ENCODE measurements around the gene PHLDA3.

DNA sequence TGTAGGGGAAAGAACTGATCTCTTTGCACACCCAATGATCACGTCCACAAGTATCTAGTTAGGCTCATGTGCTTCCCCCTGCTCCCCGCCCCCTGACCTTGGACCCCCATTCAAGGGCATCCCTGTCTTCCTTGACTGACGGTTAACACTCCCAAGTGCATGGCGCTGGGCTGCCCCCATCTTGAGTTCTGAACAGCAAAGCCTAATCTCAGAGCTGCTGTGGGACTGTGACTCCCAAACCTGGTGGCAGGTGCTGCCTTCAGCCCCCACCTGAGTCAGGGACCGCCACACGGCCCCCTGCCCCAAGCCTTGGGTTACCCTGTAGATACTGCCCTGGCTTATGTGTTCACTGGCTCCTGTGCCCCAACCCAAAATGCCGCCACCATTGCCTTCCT, 48.4 kb downstream of the PHLDA3 start:
- TF ChIP-seq, protein P1, sequence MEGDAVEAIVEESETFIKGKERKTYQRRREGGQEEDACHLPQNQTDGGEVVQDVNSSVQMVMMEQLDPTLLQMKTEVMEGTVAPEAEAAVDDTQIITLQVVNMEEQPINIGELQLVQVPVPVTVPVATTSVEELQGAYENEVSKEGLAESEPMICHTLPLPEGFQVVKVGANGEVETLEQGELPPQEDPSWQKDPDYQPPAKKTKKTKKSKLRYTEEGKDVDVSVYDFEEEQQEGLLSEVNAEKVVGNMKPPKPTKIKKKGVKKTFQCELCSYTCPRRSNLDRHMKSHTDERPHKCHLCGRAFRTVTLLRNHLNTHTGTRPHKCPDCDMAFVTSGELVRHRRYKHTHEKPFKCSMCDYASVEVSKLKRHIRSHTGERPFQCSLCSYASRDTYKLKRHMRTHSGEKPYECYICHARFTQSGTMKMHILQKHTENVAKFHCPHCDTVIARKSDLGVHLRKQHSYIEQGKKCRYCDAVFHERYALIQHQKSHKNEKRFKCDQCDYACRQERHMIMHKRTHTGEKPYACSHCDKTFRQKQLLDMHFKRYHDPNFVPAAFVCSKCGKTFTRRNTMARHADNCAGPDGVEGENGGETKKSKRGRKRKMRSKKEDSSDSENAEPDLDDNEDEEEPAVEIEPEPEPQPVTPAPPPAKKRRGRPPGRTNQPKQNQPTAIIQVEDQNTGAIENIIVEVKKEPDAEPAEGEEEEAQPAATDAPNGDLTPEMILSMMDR (IDR thresholded peaks at IDR 0.05) = no peak
- no peak for TF ChIP-seq EP300 (IDR thresholded peaks at IDR 0.05)
